GM12878 (cell line): ENCODE measurements around the gene CENPP.

Source experiments
- BACH1 ChIP-seq: fragments of 450-650 bp; IDR thresholded peaks from 2 replicates; pipeline ENCODE4 v1.6.1; 2017; ENCODE audit warnings: mild to moderate bottlenecking, borderline replicate concordance
- ELK1 ChIP-seq: IDR thresholded peaks from 2 replicates; pipeline ENCODE4 v1.6.1; 2012; ENCODE audit warnings: low read depth, low read length, improper control_type of control experiment
- EZH2 ChIP-seq: IDR thresholded peaks from 2 replicates; pipeline ENCODE4 v1.6.1; 2012; ENCODE audit warnings: low read depth, mild to moderate bottlenecking, control low read depth, inconsistent platforms, low read length, borderline replicate concordance; ENCODE audit not compliant: control insufficient read depth
- MAX ChIP-seq: IDR thresholded peaks from 2 replicates; pipeline ENCODE4 v1.6.1; 2012; ENCODE audit warnings: low read depth, low read length, improper control_type of control experiment
- POLR2A ChIP-seq: IDR thresholded peaks from 2 replicates; pipeline ENCODE4 v1.6.1; 2011; ENCODE audit warnings: low read depth, mild to moderate bottlenecking, low read length

- TF ChIP-seq MAX (no peak), POLR2A (no peak), BACH1 (no peak), EZH2 (no peak), ELK1 (no peak)
These were observed 219.3 kb downstream of the CENPP start for GRCh38 chr9:92545002-92545510.
